ENCODE results near the gene KRT9.

KRT9 gene

DNA sequence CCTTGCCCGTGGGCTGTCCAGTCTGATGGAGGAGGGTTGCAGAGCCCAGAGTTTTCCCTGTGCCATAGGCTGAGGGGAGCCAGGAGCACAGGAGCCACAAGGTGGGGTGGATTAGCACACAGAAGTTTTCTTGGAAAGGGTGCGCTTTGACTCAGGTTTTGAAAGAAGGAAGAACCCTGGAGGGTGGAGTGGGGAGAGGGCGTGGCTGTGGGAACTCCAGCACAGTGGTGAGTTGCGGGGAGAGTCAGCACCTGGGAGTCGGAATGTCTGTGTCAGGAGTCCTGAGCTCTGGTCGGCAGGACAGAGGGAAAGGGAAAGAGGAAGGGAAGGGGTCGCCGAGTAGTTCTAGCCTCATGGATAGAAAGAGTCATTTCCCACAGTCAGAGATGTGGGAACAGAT is 23.7 kb upstream of the KRT9 start:
- Histone ChIP-seq H3K9me3 (no peaks in the 10 kb centered on the region), H3K4me3 (ENCODE audit: low read depth, low read length) (no peak overlapping the region), H3K27me3 (no peaks in the 10 kb centered on the region), H3K4me1 (0 out of 2 replicates have a peak, but pooled peaks cover 7% of the 10 kb centered on the region), H3K36me3 (no peaks in the 10 kb centered on the region)
- TF ChIP-seq, protein P1, sequence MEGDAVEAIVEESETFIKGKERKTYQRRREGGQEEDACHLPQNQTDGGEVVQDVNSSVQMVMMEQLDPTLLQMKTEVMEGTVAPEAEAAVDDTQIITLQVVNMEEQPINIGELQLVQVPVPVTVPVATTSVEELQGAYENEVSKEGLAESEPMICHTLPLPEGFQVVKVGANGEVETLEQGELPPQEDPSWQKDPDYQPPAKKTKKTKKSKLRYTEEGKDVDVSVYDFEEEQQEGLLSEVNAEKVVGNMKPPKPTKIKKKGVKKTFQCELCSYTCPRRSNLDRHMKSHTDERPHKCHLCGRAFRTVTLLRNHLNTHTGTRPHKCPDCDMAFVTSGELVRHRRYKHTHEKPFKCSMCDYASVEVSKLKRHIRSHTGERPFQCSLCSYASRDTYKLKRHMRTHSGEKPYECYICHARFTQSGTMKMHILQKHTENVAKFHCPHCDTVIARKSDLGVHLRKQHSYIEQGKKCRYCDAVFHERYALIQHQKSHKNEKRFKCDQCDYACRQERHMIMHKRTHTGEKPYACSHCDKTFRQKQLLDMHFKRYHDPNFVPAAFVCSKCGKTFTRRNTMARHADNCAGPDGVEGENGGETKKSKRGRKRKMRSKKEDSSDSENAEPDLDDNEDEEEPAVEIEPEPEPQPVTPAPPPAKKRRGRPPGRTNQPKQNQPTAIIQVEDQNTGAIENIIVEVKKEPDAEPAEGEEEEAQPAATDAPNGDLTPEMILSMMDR (IDR thresholded peaks at IDR 0.05; ENCODE audit: low read depth, low read length), result no peak
- no peak for DNase-seq

DNA sequence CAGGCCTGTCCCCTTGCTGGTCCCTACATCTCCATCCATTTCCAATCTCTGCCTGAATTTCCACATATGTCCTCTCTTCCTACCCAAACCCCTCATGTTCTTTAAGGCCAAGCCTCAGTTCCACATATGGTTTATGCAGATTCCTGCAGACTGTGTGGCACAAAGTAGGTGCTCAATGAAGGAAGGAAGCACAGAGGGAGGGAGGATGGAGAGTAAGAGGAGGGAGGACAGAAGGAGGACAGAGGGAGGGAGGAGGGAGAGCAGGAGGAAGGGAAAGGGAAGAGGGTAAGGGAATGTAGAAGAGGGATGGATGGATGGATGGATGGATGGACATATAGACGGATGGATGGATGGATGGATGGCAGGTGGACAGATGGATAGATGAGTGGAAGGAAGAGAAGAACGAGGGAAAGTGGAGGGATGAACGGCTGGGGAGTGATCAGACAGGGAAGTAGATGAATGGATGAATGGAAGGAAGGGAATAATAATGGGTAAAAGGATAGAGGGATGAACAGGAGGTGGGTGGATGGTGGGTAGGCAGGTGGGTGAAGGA is 22.6 kb upstream of the KRT9 start:
- H3K9me3 ChIP-seq, result no peaks in the 10 kb centered on the region
- no peaks in the 10 kb centered on the region for H3K36me3 ChIP-seq
- no peaks in the 10 kb centered on the region for H3K27me3 ChIP-seq
- DNase-seq, result no peak
- no peak overlapping the region for H3K4me3 ChIP-seq (ENCODE audit: low read depth, low read length)
- TF ChIP-seq, protein P1 (IDR thresholded peaks at IDR 0.05; ENCODE audit: low read depth, low read length), result no peak
- H3K4me1 ChIP-seq, result 0 out of 2 replicates have a peak, but pooled peaks cover 7% of the 10 kb centered on the region

DNA sequence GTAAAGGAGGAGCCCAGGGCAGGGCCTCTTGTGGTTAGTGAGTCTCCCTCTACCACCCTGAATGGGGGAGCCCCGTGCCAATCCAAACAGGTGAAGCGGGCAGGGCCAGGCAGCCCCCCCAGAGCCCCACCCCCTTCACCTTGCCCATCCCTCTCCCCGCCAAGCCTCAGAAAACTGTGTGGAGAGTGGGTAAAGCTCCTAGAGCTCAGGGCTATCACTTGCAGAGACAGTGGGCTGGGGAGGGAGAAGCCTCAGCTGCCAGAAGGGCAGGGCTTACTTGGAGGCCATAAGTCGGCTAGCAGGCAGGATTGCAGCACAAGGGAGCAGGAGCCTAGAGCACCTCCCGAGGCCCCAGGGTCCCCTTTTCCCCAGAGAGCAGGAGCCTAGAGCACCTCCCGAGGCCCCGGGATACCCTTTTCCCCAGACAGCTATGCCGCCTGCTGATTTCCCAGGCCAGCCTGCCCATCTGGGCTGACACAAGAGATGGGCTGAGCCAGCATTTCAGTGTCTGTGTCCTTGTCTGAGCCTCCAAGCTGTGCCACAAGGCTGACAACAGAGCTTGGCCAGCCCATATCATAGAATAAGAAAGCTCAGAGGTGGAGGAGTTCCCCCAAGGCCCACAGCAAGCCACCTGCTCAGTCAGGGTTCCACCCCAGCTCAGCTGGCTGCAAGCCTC is 21.6 kb upstream of the KRT9 start:
- Histone ChIP-seq H3K27me3 (no peaks in the 10 kb centered on the region), H3K36me3 (no peaks in the 10 kb centered on the region), H3K4me3 (ENCODE audit: low read depth, low read length) (no peak overlapping the region), H3K9me3 (no peaks in the 10 kb centered on the region), H3K4me1 (0 out of 2 replicates have a peak, but pooled peaks cover 7% of the 10 kb centered on the region)
- TF ChIP-seq, protein P1 (IDR thresholded peaks at IDR 0.05; ENCODE audit: low read depth, low read length), result no peak
- DNase-seq, result no peak

DNA sequence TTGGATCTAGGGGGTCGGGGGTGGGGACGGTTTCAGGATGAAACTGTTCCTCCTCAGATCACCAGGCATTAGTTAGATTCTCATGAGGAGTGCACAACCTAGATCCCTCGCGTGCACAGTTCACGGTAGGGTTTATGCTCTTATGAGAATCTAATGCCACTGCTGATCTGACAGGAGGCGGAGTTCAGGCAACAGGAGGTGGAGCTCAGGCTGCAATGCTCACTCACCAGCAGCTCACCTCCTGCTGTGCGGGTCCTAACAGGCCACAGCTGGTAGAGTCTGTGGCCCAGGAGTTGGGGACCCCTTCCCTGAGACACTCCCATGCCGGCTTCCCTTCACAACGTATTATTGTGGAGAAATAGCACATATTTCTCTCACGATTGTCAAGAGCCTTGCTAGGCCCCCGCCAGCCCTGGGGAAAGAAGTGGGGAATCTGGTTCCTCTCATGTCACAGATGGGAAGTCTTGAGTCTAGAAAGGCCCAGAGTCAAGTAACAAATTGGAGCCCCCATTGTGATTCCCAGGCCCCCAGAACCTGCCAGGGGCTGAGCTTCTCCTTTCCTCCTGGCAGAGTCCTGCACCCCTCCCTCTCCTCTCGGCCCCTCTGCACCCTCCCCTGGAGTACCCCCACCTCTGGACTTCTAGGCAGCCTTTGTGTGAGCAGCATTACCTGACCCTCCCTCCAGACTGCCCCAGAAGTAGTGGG is 20.9 kb upstream of the KRT9 start:
- Histone ChIP-seq H3K9me3 (no peaks in the 10 kb centered on the region), H3K36me3 (no peaks in the 10 kb centered on the region), H3K4me1 (0 out of 2 replicates have a peak, but pooled peaks cover 5% of the 10 kb centered on the region), H3K4me3 (ENCODE audit: low read depth, low read length) (no peak overlapping the region), H3K27me3 (no peaks in the 10 kb centered on the region)
- no peak for DNase-seq
- TF ChIP-seq, protein P1 (IDR thresholded peaks at IDR 0.05; ENCODE audit: low read depth, low read length), result no peak

DNA sequence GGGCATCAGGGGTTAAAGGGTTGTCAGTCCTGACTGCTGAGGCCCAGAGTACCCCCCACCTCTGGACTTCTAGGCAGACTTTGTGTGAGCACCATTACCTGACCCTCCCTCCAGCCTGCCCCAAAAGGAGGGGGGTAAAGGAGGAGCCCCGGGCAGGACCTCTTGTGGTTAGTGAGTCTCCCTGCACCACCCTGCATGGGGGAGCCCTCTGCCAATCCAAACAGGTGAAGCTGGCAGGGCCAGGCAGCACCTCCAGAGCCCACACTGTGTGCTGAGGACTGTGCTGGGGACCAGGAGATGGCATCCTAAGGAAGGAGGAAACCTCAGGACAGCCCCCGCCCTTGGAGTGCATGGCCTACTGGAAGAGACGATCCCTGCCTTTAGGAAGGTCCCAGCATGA is 17.4 kb upstream of the KRT9 start:
- Histone ChIP-seq H3K4me3 (ENCODE audit: low read depth, low read length) (no peak overlapping the region), H3K9me3 (no peaks in the 10 kb centered on the region), H3K4me1 (no peaks in the 10 kb centered on the region), H3K27me3 (no peaks in the 10 kb centered on the region), H3K36me3 (no peaks in the 10 kb centered on the region)
- no peak for DNase-seq
- TF ChIP-seq, protein P1 (IDR thresholded peaks at IDR 0.05; ENCODE audit: low read depth, low read length), result no peak
